NK-92 treated with Interleukin-12 subunit alpha and Interleukin-12 subunit beta, amount 100 ng/mL, for 24 hours (cell line): ENCODE results near the gene CDR2L.
"Not testable (repeated sequence)": the region's sequence is repeated elsewhere in the genome, so short reads cannot be mapped to it uniquely, and the experiment has no call there.

ENCODE experiments used
- DNase-seq: peaks from one replicate; lab custom pipeline; 2025; lab: John Stamatoyannopoulos, UW

The CDR2L gene

GRCh38 chr17:74981979-74982662, 5.3 kb upstream of the CDR2L start:
- peak; percentile 78 for DNase-seq

GRCh38 chr17:74982663-74983313, 4.6 kb upstream of the CDR2L start:
- not testable (repeated sequence) for DNase-seq

- no peak for DNase-seq
These were observed 1.2 kb upstream of the CDR2L start for GRCh38 chr17:74986206-74986576.

- no peak for DNase-seq
These were observed 678 bp downstream of the CDR2L start for GRCh38 chr17:74987909-74988711.

GRCh38 chr17:74990581-74991105, 3.2 kb downstream of the CDR2L start:
- DNase-seq: no peak

- no peak for DNase-seq
These were observed 4.8 kb downstream of the CDR2L start for GRCh38 chr17:74992223-74992622.

- DNase-seq: no peak
These were observed 7.0 kb downstream of the CDR2L start for GRCh38 chr17:74994440-74994839.

- no peak for DNase-seq
These were observed 8.4 kb downstream of the CDR2L start for GRCh38 chr17:74995847-74996246.

- no peak for DNase-seq
These were observed 11.4 kb downstream of the CDR2L start for GRCh38 chr17:74998783-74999182.

- no peak for DNase-seq
These were observed 12.1 kb downstream of the CDR2L start for GRCh38 chr17:74999523-74999922.

- no peak for DNase-seq
These were observed 14.7 kb downstream of the CDR2L start for GRCh38 chr17:75001915-75002843.

- DNase-seq: no peak
These were observed 15.9 kb downstream of the CDR2L start for GRCh38 chr17:75003070-75003956.

GRCh38 chr17:75003957-75004355, 16.5 kb downstream of the CDR2L start:
- DNase-seq: no peak

- DNase-seq: no peak
These were observed 16.9 kb downstream of the CDR2L start for GRCh38 chr17:75004371-75004770.

- no peak for DNase-seq
These were observed 17.9 kb downstream of the CDR2L start for GRCh38 chr17:75005291-75005690.

- DNase-seq: not testable (repeated sequence)
These were observed 18.7 kb downstream of the CDR2L start for GRCh38 chr17:75006084-75006483.

GRCh38 chr17:75006653-75007052, 19.2 kb downstream of the CDR2L start:
- DNase-seq: no peak

- no peak for DNase-seq
These were observed 20.9 kb downstream of the CDR2L start for GRCh38 chr17:75008373-75008772.

- no peak for DNase-seq
These were observed 21.8 kb downstream of the CDR2L start for GRCh38 chr17:75009139-75009724.

- DNase-seq: no peak
These were observed 23.4 kb downstream of the CDR2L start for GRCh38 chr17:75010683-75011400.
